Stimulated activated CD4-positive, alpha-beta T cell treated with anti-CD3 and anti-CD28 coated beads, Interleukin-12 subunit alpha, Interleukin-12 subunit beta, amount 100 ng/mL, for 4 hours (primary cell): ENCODE data around the gene SCFD2.

Source experiments
- DNase-seq: peaks from one replicate; pipeline ENCODE4 v3.0.0-alpha.2; 2020

SCFD2 gene

DNA sequence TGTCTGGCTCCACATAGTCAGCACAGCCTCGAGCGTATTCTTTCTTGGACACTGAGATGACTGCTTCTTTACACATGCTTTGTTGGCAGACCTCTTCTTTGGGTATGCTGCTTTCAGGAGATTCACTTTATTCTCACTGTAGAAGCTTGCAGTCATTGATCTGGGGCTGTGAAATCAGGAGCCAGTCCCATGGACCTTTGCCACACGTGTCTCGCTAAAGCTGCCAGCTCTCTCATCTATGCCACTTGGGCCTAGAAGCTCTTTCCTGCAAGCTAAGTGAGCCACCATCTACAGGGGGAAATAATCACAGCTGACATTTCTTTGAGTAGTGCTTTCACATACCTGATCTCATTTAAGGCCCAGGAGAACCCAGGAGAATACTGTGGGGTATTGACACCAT, 498.7 kb downstream of the SCFD2 start:
- DNase-seq: no peak

DNA sequence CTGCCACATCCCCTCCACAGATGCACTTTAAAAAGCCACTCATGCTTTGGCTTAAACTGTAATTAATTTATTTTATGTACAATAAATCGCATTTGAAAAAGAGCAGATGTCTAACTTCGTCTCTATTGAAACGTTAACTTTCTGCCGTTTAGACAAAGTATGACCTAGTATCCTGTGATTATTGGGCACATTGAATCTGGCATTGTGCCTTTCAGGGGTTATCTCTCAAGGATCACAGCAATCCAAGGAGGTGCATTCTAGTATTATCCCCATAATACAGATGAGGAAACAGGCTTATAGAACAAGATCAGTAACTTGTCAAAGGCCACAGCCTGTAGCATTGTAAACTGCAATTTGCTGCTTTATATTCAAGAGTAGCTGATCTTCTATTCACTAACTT, 499.1 kb downstream of the SCFD2 start:
- DNase-seq: no peak

DNA sequence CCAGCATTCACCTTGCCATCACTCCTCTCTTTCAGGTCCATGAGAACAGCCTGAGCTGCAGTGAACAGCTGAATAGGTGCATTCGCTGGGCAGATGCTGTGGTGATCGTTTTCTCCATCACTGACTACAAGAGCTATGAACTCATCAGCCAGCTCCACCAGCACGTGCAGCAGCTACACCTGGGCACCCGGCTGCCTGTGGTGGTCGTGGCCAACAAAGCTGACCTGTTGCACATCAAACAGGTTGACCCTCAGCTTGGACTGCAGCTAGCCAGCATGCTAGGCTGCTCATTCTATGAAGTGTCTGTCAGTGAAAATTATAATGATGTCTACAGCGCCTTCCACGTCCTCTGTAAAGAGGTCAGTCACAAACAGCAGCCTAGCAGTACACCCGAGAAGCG, 500.6 kb downstream of the SCFD2 start:
- DNase-seq: no peak

DNA sequence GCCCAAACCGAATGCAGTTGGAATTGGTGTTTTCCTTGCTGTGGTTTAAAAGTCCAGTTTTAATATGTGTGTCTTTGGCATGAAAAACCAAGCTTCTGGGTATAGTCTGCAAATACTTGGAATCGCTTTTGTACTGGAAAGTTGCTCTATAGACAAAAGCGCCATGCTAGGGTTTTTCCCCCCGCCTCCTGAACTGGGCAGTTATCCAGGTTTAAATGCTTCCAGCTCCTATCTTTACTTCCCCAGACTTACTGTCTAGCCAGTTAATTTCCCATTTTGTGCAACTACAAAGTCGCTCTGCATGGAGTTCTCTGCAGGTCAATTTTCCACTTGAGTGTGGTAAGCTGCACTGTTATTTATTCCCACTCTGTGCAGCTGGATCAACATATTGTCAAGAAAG, 501.1 kb downstream of the SCFD2 start:
- DNase-seq: no peak

DNA sequence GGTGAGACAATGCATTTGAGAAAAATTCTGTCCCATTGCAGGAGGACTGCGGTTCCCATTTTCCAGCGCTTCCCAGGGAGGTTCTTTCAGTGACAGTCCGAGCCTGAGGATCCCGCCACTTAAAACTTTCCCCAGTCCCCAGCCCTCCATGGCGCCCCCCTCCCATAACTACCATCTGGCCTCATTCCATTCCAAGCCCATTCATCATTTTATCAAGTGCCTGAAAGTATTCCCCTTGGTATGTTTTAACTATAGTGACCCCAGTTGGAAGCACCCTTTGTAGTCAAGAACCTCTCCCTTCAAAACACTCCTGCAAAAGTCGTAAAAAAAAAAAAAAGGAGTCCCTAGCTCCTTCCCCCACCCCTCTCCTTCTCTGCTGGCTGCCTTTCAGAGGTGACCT, 502.5 kb downstream of the SCFD2 start:
- no peak for DNase-seq

DNA sequence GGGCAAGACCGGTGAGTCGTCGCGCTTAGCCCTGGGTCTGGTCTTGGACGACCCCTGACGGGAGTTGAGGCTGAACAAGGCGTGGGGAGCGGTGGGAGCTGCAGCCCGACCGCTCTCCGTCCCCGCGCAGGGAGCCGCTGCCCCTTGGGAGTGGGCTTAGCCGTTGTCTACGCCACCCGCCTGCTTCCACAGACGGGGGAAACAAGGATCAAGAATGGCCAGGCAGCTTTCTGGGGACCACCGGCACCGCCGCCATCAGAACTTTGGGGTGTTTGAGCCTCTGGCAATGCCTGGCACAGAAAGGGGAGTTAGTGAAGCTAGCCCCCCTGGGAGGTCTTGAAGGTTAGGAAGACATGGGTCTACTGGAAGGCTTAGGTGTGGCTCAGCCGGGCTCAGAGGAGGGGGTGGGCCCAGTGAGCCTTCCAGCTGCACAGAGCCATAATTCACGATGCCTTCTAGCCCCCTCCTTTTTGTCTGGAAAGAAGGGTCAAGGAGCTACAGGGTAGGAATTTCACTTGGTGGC, 503.2 kb downstream of the SCFD2 start:
- no peak for DNase-seq

DNA sequence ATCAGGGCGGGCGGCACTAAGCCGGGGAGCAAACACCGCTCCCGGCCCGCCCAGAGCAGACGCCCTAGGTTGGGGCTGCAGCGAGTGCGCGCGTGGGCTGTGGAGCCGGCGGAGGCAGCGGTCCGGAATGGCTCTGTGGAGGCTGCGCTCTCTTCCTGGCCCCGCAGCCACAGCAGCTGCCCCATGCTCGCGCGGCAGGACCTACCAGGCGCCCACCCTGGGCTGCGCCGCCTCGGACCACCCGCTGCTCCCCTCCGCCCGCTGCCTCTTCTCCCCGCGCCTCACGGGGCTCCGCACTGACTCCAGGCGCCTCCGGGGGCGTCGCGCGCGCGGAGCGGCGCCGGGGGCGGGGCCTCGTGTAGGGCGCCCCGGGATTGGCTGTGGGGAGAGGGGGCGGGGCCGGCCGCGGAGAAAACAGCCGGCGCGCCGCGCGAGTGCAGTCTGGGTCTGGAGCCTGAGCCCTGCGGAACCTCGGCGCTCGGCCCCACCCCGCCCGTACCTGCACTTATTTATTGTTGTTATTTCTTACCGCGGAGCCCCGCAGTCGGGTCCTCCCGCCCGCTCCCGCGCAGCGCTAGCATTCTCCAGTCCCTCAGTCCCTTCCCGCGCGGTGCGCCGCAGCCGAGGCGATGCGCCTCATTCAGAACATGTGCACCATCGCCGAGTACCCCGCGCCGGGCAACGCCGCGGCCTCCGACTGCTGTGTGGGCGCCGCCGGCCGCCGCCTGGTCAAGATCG, 503.8 kb downstream of the SCFD2 start, which contains the start of gene RASL11B:
Gene RASL11B (plus strand): TSS at position 439 of the 738 bp plus-strand sequence. CDS start 191 bp downstream, at position 630.
- DNase-seq: peak; percentile 84

DNA sequence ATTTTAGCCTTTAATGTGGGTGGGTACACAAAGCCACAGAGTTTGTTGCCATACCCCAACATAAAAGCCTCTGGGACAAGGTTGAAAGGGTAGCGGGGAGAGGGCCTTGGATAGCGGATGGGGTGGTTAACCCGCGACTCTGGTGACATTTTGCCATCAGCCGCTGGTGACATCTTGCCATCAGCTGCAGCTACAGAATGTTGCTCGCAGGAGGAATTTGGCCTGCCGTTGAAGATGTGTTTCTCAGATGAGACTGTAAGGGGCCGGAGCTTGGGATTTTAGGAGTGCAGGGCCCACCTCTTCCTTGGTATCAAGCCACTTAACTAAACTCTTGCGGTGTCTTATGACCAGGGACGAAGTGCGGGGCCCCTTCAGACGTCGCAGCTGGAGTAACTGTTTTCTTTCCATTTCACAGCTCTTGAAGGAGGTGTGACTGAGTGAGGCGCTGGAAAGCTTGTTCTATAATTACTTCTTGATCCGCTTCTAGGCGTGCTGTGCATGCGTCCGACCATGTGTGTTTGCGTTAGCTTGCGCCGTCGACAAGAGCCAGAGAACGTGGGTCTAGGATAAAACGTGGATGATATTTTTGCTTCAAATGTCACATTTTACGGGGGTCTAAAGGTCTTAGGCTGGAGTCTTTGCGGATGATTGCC, 504.6 kb downstream of the SCFD2 start:
- DNase-seq: no peak

DNA sequence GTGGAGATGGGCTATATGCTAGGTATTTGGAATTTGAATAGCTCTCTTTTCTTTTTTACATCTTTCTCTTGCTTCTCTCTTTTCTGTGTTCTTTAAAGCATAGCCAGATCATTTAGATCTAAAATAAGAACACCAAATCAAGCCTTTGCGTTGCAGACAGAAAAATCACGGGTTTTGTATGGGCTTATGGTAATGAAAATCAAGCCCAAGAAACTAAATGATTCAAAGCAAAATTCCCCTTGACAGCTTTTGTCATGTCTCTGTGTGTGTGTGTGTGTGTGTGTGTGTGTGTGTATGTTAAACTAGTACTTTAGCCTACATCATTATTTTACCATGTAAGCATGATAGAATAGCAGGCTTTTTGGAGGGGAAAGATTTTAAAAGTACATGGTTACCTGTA, 505.5 kb downstream of the SCFD2 start:
- DNase-seq: no peak

DNA sequence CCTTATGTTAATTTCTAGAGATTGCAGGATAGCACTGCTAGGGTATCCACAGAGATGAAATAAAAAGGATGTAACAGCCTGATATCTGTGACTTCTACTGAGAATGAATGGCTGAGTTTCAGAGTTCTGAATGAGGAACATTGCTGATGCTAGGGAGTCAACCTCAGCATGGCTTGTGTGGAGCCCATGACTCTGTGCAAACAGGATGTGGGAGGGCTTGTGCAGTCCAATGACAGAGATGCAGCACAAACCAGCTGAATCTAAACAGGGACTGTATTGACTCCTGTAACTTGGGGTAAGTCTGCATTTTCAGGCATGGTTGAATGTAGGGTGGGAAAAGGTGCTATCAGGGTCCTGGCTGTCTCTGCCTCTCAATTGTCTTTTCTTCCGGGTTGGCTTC, 509.1 kb downstream of the SCFD2 start:
- DNase-seq: no peak

DNA sequence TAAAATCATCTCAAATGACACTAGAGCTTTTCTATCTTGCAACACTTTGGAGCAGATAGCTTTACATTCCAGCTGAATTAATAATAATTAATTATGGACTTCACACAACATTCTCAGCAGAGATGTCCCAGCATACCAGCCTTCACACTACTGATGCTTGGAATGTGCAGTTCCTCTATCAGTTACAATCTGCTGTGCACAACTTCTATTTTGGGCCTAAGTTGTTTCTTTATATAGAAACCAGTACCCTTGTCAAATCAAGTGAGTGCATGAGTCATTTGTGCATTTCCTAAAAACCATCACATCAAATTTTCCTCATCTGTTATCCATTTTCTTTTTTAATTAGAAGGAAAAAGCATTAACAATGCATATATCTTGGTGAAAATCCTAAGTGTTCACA, 512.5 kb downstream of the SCFD2 start:
- DNase-seq: no peak

DNA sequence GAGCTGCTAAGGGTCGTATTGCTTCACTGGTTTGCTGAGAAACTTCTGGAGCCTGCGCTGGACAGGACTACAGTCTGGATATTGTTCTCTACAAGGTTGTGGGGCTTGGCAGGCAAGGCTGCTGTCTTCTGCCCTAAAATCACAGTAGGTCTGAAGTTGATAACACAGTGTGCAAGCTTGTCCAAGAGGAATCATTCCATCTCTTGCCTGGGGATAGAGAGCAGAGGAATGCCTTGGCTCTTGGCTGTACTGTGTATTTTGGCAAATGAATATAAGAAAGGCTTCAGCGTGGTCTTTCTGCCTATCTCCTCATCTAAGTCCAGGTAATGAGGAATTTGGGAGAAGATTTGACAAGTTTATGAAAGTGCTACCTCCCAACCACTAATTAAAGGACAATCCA, 513.1 kb downstream of the SCFD2 start:
- no peak for DNase-seq

DNA sequence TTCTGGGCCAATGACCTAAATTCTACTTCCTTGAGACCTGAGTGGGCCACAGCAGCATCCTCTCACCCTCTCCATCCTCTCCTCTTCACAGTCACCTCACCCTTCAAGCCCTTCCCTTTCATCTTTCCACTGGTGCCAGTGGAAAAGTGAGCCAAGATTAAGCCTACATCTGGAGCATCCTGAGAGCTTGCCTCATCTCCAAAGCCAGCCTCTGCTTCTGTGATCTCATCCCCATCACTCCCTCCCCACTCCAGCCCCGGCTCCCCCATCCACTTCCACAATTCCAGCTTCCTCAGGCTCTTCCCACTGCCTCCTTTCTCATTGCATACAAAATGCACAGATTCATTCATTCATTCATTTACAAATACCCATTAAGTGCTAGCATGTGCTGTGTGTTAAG, 513.8 kb downstream of the SCFD2 start:
- DNase-seq: no peak

DNA sequence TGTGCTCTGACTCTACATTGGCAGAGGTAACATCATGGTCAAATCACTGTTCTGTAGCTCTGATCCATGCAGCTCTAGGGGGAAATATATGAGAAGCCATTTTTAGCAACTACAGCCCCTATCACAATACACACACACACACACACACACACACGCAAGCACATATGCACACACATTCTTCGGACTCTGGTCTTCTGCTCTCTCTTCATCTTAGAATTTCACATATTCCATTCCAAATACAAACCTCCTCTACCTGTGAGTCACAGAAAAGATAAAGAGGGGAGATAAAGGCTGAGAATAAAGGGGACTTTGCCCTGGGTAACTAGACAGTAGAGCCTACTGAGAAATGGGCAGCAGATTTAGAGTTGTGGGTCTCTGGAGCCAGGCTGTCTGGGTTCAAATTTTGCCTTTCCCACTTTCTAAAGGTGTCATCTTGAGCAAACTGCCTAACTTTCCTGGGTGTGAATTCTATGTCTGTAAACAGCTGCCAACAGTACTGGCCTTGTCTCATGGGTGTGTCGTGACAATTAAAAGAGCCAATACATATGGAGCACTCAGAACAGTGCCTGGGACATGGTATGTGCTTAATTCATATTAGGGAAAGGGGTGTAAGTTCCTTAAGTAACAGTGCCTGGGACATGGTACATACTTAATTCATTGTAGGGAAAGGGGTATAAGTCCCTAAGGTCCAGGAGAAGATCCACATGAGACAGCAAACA, 515.3 kb downstream of the SCFD2 start:
- DNase-seq: no peak

DNA sequence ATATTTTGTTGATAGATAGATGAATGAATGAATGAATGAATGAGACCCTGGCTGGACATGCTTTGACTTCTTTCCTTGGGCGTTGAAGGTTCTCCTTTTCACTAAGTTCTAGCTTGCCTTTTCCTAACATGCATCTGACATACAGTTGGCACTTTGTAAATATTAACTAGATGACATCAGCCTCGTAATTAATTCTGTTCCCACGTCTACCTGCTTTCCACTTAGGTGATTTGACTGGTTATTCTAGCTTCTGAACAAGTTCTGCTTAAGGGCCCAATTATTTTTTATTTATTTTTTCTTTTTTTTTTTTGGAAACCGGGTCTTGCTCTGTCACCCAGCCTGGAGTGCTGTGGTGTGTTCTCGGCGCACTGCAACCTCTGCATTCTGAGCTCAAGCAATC, 517.6 kb downstream of the SCFD2 start:
- DNase-seq: no peak

DNA sequence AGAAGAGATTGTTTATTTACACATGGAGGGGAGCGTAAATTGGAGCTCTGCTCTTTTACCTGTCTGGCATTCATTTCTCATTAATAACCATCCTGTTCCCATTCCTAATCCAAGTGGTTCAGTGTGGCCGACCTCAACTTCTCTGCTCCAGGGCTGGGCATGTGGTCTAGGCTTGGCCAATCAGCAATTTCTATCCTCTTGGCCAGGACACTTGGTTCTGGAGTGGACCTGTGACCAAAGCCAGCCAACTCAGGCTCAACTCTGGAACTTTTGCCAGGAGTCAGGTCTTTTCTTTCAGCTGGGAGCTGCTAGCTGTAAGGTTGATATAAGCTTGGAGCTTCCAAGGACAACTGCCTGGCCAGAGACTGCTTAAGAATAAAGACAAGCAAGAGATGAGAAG, 519.4 kb downstream of the SCFD2 start:
- DNase-seq: no peak

DNA sequence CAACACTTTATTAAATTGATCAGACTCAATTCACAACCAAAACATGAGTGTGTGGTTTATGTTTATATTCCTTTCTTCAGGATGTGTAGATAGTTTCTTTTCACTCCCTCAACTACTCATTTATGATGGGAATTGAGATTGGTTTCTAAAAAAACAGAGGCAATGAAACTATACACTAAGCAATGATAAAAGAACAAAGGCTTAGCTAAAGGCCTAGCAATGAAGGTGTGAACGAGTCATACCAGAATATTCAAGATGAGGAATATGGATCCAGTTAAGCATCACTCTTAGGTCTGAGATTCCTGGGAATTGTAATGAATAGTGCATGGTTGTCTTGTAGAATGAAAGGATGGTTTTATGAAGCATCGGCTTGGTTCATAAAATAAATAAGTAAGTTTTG, 521.3 kb downstream of the SCFD2 start:
- DNase-seq: no peak

DNA sequence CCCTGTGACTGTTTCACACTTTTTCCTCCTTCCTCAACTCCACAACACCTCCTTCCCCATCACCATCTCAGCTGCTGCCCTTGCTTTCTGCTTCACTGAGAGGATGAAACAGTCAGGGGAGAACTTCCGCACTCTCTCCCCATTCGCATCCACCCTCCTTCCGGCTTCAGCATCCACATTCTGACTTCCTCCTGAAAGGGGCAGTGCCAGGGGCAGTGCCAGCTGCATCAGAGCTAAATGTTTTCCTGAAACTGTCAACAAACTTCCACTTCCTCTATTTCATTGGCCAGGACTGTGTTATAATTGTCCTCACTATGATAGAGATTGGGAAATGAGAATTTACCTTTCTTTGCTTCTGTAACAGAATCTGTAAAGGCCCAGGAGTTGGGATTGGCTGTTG, 521.9 kb downstream of the SCFD2 start:
- no peak for DNase-seq

DNA sequence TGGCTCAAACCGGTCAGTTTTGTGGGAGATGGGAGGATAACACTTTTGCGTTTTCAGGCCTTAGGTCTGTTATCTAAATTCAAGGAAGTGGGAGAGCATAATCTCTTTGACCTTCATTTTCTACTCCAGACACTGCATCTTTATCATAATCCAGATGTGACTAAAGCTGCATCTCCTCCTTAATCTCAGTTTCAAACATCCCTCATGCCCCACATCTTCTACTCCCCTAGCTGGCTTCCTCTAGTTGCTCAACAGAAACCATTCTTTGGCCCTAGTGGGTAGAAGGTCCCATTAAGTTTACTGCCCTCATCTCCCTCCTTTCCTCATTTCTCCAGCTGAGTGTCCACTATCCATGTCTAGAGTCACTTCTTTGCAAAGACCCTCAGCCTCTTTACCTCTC, 522.5 kb downstream of the SCFD2 start:
- DNase-seq: no peak

DNA sequence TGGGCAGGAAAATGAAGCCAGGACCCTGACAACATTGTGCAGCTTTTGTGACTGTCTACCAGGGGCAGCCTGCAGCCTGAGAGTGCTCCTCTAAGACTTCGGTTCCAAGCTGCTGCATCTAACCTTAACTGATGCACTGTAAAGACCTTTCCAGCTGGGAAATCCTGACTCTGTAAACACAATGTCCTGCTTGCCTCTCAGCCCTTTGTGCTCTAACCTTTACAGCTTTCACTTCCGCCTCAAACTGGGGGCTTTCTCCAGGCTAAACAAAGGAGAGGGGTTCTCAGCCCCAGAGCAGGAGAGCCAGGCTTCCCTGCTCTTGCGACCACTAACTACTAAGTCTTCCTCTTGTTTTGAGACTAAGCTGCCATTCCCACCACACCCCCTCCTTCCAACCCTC, 523.1 kb downstream of the SCFD2 start:
- no peak for DNase-seq

DNA sequence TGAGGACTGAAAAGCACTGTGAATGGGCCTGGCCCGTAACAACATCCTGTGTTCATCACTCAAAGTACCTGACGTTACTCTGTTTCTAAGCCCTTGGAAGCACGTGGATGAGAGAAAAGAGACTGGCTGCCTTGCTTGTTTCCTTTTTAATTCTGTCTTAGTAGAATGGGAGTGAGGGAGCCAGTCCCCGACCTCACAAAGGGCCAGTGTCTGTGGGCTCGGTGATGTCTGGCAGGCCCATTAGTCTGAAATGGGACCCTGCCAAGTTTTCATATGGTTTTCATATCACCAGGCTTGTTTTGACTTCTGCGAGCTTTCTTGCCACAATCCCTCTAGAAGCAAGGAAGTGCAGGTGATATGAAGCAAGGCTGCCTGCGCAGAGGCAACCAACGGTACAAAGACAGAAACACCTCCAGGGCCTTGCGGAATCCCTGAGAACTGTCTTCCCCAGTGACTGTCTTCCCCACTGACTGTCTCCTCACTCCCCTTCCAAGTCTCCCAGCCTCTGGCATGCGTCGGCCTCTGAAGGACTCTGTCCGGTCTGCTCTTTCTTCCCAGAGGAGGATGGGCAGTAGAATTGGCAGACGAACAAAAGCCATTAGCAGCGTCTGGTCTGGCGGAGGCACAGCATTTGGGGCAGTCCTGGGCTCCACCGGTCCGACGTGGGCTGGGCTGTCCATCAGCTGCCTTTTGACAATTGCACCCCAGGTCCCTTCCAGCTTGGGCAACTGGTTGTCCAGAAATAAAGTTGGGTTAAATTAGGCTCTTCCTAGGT, 524.0 kb downstream of the SCFD2 start:
- DNase-seq: no peak

DNA sequence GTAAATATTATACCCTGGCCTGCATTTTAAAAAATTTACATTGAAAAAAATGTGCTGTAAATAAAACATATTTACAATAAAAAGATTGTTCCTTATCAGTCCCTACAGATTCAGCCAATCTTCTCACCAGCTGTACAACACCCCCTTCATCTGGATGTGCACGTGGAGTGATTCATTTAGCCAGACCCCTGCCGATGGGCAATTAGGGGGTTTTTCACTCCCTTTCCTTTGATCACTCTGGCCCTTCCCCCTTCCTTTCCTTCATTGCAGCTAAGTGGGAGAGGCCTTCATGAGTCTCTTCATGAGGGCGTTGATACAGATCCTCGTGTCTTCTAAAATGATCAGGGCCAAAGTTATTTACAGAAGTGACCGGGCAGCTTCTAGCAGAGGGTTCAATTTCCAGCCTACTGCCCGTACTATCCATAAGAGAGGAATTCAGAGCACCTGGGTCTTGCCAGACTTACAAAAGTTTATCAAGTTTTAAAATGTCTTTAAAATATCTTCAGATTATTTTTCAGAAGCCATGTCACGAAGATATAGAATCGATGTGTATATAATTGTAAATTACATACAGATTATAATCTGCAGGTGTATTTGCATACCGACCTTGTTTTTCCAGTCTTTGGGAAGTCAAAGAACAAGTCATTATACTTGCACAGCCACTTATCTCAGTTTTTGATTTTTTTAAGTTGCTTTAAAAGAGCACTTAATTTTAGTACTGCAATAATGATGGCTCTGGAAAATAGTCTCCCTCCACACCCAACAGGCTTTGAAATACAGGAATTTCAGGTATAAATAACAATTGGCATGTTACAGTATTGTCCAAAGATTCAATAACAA, 525.1 kb downstream of the SCFD2 start:
- no peak for DNase-seq
